DMS79 treated with DMSO at 0.1 percent for 48 hours (cell line): ENCODE data around the gene ELFN2.

Experiments used
- DNase-seq: peaks from one replicate; lab custom pipeline; 2025; lab: John Stamatoyannopoulos, UW

The ELFN2 gene

DNA sequence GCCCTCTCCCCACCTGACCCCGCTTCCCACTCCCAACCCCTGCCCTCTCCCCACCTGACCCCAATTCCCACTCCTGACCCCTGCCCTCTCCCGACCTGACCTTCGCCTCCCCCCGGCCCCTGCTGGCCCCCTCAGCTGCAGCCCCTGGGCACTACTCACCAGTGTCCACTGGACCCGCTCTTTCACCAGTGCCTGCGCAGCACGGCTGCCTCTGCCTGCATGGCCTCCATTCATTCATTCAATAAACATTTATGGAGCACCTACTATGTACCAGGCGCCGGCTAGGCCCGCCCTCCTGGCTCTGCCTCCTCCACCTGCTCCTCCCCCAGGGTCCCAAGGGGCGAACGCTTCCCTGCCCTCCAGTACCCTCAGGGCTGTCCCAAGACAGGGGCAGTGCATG lies 42.6 kb downstream of the ELFN2 start:
- DNase-seq, result no peak

DNA sequence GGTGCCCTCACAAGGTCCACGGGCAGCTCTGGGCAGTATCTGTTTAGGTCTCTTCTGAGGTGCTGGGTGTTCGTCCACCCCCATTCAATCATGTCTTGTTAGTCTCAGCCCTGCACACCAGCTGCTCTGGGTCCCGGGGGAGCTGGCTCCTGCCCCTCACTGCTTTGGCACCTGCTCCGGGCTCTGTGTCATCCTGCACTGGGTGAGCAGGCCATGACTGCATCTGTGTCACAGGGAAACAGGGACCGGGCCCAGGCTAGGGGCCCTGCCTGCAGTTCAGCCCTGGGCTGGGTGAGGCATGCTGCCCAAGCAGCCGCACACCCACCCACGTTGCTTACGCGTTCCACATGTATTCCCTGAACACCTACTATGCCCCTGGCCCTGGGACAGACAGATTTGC lies 43.9 kb downstream of the ELFN2 start:
- no peak for DNase-seq

DNA sequence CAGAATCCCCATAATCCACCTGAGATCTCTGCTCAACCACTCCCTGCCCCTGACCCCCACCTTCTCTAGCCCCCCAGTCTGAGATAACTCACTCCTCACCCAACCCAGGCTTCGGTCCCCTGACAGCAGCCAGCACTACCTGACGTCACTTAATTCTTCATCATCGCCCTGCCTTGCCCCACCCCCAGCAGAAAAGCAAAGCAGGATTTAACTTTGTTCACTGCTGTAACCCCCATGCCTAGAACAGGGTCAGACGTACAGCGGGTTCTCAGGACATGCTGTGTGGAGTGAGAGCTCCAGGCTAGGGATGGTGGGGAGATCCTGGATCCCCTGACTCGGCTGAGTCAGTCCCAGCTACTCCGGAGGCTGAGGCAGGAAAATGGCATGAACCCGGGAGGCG lies 45.8 kb downstream of the ELFN2 start:
- DNase-seq, result no peak

DNA sequence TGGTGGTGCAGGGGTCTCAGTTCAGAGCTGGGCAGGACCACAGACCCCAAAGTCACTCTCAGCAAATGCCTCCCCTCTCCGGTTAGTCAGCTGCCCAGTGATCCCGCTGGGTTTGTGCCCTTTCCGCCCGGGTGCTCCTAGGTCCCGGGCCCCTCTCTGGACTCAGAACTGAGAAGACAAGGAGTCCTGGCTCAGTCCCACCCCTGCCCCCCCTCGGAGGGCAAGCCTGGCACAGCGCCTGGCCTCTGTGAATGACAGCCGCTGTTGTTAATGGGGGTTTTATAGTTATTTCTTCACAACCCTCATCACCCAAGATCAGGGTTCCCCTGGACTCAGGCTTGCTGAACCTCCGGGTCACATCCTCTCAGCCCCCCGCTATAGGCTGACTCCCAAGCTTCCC lies 47.6 kb downstream of the ELFN2 start:
- DNase-seq, result no peak

DNA sequence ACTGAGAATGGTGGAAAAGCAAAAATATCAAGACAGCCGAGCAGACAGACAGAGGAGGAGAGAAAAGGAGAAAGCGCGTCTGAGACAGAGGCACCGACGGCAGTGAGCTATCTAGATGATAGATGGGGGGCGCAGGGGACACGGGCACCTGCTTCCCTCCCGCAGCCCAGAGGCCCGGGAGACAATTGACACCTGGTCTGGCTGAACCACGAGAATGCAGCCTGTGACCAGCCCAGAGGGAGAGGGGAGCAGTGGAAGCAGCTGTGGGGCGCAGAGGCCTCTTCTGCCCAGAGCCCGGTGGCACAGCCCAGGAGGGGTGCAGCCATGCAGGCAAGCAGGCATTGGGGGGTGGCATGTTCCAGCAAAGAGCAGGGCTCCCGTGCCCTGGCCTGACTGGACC lies 48.2 kb downstream of the ELFN2 start:
- DNase-seq, result no peak

DNA sequence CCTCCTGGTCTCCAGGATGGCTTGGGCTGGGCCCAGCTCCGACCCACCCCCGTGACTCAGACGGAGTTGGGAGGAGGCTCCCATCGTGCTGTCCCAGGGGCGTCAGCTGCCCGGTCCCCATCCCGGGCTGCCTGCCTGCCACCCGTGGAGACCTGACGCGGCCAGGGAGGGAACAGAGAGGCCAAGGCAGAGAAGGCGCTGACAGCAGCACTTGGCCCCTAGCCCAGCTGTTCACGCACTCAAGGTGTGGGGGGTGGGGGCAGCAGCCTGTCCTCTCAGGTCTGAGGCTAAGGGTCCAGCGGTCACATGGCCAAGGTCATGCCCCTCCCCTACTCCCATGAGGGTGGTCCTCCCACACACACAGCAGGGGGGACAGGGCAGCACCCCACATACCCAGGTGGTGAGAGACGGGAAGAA lies 48.6 kb downstream of the ELFN2 start:
- no peak for DNase-seq

DNA sequence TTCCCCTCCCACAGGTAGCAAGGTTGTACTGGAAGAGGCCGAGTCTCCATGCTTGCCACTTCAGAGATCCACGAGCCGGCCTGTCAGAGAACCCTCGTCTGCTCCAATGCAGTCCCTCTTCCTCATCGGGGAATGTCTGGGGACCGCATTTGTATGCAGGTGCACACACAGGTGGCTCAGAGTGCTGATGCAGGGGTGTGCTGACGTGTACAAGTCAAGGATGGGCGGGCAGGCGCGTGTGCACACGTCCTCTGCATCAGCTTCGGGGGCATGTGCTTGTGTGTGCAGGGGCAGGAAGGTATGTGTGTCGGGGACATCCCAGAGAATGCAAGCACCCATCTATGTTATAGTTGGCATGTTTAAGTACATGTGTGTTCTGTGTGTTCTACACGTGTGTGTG lies 49.4 kb downstream of the ELFN2 start:
- DNase-seq, result no peak

DNA sequence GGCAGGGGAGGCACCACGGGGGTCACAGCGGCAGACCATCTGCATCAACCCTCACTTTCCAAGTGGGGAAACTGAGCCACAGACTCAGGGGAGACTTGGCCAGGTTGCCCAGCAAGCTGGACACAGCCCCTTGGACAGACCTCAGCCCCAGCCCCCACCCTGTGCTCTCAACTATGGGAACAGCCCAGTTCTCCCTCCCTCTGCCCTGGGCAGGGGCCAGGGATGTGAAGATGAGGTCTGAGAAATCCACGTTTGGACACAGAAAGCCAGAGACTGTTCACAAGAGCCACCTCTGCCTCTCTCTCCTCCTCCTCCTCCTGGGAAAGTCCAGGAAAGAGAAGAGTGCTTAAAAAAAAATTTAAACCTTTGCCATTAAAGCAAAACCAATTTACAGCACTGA lies 50.1 kb downstream of the ELFN2 start:
- DNase-seq, result no peak

DNA sequence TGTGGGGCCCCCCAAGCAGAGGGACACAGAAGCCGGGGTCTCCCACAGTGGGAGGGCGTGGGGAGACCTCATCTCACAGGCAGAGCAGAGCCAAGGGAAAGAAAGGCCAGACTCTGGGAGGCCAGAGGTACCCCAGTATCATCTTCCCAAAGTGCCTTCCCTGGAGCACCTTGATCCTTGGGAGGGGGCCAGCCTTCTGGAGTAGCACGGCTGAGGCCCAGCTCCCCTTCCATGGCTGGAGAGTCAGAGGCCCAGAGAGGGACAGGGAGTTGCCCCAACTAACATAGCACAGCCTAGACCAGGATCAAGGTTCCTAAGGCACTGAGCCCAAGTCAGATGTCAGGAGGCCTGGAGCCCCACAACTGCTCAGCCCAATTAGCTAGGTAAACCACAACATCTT lies 50.6 kb downstream of the ELFN2 start:
- no peak for DNase-seq

DNA sequence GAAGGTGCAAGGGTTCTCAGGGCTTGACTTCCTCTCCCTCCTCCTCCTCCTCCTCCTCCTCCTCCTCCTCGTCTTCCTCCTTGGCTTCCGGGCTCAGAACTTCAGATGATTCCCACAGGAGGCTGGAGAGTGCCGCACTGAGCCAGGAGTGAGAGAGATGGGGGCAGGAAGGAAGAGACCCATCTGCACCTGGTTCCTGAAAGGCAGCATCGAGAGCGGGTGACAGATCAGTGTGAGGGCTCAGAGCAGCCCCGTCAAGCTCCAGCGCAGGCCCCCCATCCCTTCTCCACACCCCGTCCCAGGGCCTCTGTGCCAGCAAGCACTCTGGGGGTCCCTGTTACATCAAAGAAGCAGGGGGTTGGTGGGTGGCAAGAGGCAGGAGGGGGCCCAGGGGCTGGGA lies 51.5 kb downstream of the ELFN2 start:
- DNase-seq, result no peak

DNA sequence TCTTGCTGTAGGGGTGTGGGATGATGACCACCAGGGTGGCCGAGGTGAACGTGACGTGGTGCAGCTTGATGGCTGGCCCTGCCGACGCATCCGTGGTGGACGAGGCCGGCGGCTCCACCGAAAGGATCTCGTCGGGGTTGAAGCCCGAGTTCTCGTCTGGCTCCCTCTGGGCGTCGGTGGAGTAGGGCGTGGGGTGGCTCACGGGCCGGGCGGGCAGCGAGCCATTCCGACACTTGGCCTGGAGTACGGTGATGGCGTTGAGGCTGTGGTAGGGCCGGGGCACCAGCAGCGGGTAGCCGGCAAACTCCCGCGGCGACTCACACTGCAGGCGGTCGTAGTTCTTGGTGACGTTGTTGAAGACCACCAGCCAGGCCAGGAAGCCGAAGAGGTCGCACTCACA lies 52.7 kb downstream of the ELFN2 start:
- no peak for DNase-seq

DNA sequence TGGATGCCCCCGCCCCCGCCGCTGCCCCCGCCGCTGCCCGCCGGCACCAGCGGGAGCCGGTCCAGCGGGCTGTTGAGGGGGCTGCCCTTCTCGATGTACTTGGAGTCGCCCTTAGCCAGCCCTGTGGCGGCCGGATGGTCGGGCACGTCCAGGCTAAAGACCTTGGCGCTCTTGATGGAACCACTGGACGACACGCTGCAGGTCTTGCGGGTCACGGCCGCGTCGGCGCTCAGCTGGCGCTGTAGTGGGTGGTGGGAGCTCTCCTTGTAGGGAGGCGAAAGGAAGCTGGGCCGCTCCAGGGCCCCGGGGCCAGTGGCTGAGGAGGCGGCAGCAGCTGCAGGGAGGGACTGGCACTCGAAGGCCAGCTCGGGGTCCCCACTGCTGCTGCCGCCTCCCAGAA lies 53.8 kb downstream of the ELFN2 start:
- DNase-seq, result no peak

DNA sequence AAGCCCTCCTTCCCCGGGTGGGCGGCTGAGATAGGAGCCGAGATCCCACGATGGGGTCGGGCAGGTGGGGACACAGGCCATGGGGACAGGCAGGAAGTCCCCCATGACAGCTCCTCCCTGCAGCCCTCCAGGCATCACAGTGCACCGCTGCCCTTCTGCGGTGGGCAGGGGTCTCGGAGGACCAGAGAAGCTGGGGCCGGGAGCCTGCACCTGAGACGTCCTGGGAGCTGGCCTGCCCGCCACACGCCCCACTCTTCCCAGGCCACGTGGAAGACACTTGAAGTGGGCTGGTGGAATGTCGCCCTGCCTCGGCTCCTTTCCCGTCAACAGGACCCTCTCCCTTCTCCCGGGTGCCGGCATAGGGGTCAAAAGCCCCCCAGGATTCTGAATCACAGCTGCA lies 55.4 kb downstream of the ELFN2 start:
- DNase-seq, result no peak

DNA sequence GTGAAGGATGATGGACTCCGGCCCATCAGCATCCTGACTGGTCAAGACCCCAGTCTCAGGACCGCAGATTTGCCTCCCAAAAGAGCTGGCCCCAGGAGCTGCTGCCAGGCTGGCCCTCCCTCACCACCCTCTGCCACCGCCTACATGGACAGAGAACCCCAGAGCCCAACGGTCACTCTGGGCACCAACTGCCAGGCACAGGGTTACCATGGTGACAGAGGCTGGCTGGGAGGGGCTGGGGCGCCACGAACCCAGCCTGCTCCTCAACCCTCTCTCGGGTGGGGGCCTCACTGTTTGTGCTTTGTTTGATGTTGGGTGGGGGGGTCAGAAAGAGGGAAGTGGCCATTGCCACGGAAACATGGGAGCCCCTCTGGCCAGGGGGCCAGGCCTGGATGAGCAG lies 55.8 kb downstream of the ELFN2 start:
- no peak for DNase-seq

DNA sequence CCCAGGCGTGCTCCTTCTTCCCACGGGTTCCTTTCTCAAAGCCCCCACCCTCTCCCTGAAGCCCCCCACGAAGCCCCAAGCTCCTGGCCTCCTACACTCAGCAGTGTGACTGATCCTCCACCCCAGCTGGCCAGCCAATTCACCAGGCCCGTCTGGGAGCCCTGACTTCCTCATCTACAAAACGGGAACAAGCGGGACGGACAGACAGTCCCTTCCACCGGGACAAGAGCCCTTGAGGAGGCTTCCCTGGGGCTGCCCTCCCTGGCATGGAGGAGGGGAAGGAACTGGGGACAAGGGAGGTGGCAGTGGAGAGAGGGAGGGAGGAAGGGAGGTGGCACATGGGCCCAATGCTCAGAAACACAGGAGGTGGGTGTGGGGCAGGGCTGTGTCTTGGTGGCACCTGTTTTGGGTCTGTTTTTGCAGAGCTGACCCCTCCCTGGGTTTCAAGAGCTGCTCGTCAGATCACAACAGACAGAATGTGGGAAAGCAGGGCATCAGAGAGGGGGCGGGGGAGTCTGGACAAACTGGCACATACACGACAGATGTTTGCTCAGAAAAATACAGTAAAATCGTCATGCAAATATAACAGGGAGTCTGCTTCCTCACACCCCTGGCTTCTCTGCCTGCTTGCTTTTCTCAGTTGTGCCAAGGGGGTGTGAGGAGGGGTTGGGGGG lies 56.8 kb downstream of the ELFN2 start:
- no peak for DNase-seq

DNA sequence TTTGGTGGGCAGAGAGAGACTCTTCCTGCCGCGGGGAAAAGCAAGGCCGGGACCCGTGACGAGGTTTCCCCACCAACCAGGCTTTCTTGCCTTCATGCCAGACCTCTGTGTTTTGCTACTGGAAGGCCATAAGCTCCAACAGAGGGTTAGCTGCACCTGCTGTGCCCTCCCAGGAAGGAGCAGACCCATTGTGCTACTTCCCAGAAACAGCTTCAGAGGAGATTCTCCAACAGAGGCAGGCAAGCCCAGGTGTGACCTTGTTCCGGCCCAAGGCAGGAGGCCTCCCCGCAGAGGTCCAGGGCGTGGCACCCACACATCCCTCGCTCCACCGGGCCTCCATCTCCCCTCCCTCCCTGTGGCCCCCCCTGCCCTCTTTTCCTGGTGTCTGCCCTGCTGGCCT lies 57.8 kb downstream of the ELFN2 start:
- DNase-seq, result no peak

DNA sequence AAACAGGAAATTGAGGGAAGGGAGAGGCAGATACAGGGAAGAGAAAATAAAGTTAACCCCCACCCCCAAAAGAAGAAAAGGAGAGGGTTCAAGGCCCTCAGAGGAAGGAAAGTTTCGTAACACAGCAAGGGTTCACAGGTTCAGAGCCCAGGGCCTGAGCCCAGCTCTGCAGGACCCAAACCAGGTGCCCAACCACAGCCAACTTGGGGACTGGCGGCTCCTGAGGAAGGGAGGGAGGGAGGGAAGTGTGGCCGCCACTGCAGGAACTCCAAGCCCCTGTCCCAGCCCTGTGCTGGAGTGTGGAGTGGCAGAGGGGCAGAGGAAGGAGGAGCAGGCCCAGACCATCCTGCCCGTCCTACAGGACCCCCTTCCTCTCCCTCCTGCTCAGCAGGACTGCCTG lies 59.2 kb downstream of the ELFN2 start:
- no peak for DNase-seq

DNA sequence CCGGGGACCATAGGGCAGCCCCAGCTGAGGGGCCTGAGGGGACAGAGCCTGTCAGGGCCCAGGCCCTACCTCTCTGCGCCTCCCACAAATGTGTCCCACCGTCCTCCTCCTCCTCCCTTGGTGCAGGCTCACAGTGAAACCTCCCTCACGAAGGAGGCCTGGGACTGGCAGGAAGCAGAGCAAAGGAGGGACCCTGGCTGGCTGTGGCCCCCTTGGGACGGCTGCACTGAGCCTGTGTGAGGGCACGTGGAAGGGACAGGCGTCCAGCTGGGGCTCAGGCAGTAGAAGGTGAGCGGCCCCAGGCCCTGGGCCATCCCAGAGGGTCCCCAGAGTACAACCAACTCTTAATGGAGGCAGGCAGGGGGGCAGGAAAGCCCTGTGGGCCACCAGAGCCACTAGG lies 60.7 kb downstream of the ELFN2 start:
- DNase-seq, result no peak

DNA sequence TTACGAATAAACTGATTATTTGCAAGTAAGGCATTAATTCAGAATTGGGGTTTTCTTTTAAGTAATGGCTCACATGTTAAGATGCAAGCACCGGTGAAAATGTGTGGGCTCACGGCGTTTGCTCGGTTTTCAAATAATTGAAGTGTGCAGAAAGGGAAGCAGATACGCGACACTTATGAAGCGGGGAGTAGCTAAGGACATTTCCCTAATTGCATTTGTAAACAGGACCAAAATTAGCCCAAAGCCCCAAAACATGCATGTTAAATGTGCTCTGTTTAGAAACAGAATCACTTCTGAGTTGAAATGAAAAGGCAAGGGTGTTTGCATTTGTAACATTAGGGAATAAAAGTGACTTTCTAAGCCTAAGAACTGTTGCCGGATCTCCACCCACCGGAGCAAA lies 61.3 kb downstream of the ELFN2 start:
- no peak for DNase-seq

DNA sequence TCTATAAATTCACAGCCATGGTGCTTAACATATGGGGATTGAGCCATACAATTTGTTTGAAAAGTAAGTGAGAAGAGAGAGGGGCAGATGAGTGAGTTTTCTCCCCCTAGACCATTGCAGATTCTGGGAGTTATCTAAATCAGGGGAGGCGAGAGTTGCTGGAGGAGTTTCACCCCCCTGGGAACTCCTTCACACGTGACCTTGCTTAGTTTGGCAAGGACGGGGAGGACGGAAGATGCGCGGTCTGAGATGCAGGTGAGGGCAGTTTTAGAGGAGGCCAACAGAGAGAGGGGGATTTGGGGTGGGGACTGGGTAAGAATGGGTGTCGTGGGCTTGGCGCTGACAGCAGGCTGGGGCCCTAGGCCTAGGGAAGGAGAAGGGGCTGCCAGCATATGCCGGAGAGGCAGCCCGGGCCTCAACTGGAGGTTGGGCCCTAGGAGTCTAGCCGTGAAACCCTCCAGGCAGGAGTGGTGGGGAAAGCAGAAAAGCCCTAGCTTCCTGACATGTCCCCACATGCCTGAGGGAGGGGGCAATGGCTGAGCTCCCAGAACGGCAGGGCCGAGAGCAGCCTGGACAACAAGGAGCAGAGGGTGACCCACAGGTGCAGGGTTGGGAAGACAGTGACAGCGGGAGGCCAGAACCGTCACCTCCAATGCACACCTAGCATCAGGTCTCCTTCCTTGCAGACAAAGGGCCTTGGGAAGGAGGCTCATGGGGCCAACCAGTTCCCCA lies 63.9 kb downstream of the ELFN2 start:
- no peak for DNase-seq

DNA sequence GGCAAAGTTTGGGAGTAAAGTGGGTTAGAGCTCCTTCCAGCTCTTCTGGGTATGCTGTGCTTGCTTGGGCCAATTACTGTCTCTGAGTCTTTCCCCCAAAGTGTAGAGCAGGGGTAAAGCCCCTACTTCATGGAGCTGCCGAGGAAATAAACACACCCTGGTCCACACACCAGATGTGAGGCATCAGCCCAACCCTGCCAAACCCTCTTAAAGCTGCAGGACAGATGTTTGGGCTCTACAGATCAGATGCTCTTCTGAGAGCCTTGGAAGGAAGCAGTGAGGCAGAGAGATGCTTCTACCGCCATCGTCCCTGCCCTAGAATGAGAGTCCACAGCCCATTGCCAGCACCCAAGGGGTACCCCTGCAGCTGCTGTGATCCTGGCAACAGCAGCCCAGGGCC lies 64.7 kb downstream of the ELFN2 start:
- no peak for DNase-seq

DNA sequence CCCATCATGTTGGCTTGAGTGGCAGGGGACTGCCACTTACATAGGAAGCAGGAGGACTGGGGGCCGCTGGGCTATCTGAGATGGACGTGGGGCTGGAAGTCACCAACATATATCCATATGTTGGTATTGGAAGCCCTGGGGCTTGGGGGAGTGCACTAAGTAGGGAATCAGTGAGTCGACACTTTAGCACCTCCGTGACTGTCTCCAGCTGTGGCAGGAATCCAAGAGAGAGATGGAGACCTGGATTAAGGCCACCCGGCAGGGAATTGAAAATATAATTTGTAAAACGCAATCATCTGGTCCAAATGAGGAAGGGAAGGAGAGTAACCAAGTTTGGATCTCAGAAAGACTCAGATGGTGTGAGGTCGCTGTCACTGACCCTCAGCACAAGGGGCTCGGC lies 68.4 kb downstream of the ELFN2 start:
- DNase-seq, result no peak

DNA sequence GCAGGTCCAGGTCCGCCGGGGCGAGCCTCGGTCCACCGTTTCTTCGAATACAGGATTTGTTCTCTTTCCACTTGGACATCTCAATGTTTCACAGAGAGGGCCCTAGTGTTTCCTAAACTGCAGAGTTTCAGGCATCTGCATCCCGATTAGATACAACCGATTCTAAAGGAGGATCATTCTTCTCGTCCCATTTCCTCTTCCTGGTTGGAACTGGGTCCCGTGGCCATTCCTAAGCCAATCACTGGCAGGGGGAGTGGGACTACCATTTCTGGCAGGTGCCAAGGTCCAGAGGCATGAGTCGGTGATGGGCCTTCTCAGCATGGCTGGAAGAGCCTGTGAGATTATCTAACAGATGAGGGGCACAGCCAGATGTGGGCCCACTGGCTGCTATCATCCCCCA lies 68.9 kb downstream of the ELFN2 start:
- DNase-seq, result no peak

DNA sequence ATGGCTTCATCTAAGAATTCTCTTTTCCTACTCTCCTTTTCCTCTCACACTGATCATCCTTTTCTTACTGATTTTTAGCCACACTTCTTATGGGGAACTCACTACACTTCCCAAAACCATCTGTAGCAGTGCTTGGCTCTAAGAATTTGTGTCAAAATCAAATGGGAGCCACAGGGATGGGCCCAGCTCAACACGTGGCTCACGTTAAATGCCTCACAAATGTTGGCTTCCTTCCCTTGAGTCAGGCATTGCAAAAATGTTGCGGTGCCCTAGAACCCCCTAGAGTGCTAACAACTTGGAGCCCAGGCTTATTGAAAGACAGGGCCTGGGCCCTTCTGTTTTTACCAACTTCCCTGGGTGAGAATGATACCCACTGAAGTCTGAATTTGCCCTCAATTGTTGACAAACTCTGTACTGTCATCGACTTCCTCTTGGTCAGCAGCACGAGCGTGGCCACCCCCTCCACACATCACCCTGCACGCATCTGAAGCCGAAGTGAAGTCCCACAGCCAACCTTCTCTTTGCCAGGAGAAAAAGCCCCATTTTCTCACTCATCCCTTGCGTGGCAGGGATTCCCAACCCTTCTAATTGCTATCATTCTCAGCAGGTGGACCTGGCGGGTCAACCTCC lies 69.7 kb downstream of the ELFN2 start:
- DNase-seq, result no peak
